Measurements from ENCODE around the gene NMBR.

NMBR gene

DNA sequence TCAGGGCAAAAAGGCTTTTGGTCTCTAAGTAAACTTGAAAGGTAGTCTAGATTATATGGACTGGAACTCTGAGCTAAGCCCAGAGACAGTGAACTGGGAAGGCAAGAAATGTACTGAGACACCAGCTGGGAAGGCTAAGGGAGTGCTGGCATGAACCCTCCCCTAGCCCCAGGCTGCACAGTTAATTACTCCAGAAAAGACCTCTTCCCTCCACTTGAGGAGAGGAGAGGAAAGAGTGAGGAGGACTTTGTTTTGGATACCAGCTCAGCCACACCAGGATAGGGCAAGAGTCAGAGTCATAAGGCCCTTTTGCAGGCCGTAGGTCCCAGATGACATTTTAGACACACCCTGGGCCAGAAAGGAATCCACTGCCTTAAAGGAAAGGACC, 98.3 kb downstream of the NMBR start:
- TF ChIP-seq, protein P1, sequence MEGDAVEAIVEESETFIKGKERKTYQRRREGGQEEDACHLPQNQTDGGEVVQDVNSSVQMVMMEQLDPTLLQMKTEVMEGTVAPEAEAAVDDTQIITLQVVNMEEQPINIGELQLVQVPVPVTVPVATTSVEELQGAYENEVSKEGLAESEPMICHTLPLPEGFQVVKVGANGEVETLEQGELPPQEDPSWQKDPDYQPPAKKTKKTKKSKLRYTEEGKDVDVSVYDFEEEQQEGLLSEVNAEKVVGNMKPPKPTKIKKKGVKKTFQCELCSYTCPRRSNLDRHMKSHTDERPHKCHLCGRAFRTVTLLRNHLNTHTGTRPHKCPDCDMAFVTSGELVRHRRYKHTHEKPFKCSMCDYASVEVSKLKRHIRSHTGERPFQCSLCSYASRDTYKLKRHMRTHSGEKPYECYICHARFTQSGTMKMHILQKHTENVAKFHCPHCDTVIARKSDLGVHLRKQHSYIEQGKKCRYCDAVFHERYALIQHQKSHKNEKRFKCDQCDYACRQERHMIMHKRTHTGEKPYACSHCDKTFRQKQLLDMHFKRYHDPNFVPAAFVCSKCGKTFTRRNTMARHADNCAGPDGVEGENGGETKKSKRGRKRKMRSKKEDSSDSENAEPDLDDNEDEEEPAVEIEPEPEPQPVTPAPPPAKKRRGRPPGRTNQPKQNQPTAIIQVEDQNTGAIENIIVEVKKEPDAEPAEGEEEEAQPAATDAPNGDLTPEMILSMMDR (IDR thresholded peaks at IDR 0.05; ENCODE audit: borderline replicate concordance, control extremely low read depth, extremely low read depth, insufficient read depth, missing control alignments): no peak
- in situ Hi-C loops (cut with MboI; ENCODE audit: low sequenced_read_pairs, unreplicated experiment): no loop called here
- DNase-seq (ENCODE audit: low spot score): no peak

DNA sequence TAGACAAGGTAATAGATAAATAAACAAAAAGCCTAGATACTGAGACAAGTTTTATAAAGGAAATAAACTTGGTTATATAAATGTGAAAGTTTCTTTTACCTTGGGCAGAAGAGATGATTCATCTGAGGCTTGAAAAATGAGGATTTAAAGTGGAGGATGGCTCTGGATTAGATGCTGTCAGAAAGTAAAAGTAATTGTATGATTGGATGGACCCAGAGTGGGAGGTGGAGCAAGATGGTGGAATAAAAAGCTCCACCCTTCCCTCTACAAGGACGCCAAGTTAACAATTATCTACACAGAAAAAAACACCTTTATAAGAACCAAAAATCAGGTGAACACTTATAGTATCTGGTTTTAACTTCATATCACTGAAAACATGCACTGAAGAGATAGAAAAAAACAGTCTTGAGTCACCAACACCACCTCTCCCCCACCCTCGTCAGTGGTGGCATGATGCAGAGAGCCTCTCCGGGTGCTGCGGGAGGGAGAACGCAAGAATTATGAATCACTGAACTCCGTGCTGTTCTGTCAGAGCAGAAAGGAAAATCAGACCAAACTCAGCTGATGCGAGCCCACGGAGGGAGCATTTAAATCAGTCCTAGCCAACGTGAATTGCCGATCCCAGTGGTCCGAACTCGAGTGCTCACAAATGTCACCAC, 98.9 kb downstream of the NMBR start:
- TF ChIP-seq, protein P1 (IDR thresholded peaks at IDR 0.05; ENCODE audit: borderline replicate concordance, control extremely low read depth, extremely low read depth, insufficient read depth, missing control alignments): no peak
- DNase-seq (ENCODE audit: low spot score): no peak
- in situ Hi-C loops (cut with MboI; ENCODE audit: low sequenced_read_pairs, unreplicated experiment): no loop called here

DNA sequence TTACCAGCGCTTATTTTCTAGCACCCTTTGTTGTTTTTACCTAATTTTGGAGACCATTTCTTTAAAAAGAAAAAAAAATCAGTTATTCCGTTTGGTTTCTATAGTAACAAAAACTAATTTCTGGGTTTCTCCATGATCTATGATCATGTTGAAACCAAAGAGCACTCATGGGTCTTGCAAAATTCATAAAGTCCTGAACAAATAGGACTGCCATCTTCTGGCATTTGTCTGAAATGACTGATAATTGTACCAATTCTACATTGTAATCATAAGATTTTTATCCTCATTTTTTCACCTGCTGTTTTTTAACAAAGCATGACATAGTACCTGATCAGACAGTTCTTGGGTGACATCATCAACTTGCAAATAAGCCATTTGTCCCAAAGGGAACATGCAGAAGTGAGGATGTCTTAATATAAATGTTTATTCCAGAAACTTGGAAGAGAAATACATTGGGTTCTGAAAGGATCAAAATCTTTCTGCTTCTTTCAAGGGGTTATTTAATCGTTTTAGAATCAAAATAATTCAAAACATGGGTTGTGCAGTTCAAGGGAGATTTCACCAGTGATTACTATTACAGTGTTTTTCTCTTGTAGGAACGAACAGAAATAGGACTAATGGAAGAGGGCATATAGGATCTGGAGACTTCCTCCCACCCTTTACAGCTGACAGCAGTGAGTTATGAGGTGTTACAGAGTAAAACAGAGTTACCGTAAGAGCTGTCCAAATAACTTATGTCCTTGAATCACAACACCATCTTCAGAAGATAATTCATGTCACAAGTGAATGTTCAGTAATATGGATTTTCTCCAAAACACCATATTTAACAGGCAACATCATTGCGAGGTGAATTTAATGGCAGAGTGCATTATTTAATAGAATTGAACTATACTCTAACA, 101.3 kb downstream of the NMBR start:
- in situ Hi-C loops (cut with MboI; ENCODE audit: low sequenced_read_pairs, unreplicated experiment): no loop called here
- no peak for DNase-seq (ENCODE audit: low spot score)

DNA sequence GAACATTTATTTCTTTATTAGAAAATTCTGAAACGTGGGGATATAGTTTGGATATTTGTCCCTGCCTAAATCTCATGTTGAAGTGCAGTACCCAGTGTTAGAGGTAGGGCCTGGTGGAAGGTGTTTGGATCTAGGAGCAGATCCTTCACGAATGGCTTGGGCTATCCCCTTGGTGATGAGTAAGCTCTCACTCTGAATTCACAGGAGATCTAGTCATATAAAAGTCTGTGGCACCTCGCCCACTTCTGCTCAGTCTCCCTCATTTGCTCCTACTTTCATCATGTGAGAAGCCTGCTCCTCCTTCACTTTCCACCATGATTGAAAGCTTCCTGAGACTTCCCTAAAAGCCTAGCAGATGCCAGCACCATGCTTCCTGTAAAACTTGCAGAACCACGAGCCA, 111.0 kb downstream of the NMBR start:
- TF ChIP-seq, protein P1 (IDR thresholded peaks at IDR 0.05; ENCODE audit: borderline replicate concordance, control extremely low read depth, extremely low read depth, insufficient read depth, missing control alignments): no peak
- no peak for DNase-seq (ENCODE audit: low spot score)
- in situ Hi-C loops (cut with MboI; ENCODE audit: low sequenced_read_pairs, unreplicated experiment): no loop called here

More for the DNA sequence above, 101.3 kb downstream of the NMBR start:
- TF ChIP-seq, protein P1 (IDR thresholded peaks at IDR 0.05; ENCODE audit: borderline replicate concordance, control extremely low read depth, extremely low read depth, insufficient read depth, missing control alignments): no peak

DNA sequence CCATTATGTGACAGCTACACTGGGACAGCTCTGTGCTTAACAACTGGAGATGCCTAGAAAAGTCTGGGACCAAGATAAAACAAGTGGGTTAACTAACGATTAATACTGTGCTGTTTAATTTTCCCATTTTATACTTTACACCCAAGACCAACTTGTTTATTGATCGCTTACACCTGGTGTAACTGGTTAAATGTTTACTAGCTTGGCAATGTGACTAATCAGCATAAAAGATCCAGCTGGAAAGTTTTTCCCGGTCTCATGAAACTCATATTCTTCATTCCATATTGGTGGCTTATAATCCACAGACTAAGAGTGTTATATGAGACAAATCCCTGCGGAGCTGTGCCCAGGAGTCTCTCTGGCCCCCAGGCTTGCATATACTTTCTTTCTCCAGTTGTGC, 115.9 kb downstream of the NMBR start:
- TF ChIP-seq, protein P1 (IDR thresholded peaks at IDR 0.05; ENCODE audit: borderline replicate concordance, control extremely low read depth, extremely low read depth, insufficient read depth, missing control alignments): no peak
- in situ Hi-C loops (cut with MboI; ENCODE audit: low sequenced_read_pairs, unreplicated experiment): no loop called here

DNA sequence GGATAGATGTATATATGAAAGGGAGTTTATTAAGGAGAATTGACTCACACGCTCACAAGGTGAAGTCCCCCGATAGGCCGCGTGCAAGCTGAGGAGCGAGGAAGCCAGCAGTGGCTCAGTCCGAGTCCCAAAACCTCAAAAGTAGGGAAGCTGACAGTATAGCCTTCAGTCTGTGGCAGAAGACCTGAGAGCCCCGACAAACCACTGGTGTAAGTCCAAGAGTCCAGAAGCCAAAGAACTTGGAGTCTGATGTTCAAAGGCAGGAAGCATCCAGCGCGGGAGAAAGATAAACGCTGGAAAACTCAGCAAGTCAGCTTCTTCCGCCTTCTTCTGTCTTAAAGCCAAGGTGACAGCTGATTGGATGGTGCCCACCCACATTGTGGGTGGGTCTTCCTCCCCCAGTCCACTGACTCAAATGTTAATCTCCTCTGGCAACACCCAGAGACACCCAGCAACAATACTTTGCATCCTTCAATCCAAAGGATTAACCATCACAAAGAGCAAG, 116.8 kb downstream of the NMBR start:
- TF ChIP-seq, protein P1 (IDR thresholded peaks at IDR 0.05; ENCODE audit: borderline replicate concordance, control extremely low read depth, extremely low read depth, insufficient read depth, missing control alignments): no peak
- in situ Hi-C loops (cut with MboI; ENCODE audit: low sequenced_read_pairs, unreplicated experiment): no loop called here
- DNase-seq (ENCODE audit: low spot score): no peak

More for the DNA sequence above, 115.9 kb downstream of the NMBR start:
- DNase-seq (ENCODE audit: low spot score): no peak

Measured in GM13976 (cell line).